Fibroblast of lung (primary cell): ENCODE measurements around the gene PML. TPM values are rescaled to one million over a fixed set of nuclear protein-coding genes. Genes with fewer than 3 reads are reported as not detected.
"Not testable (repeated sequence)": the region's sequence is repeated elsewhere in the genome, so short reads cannot be mapped to it uniquely, and the experiment has no call there.

Source experiments
- DNase-seq, 2 donors: peaks; one replicate each; pipeline versions ENCODE4 v3.0.0 to v3.0.0-alpha.2; 2010; ENCODE audit warnings: low read depth in 2 of 2
- H2AFZ ChIP-seq: 2 replicates; pipeline ENCODE4 v1.5.1; 2012; ENCODE audit warnings: low read length, control low read depth, inconsistent platforms
- H3K27ac ChIP-seq: 2 replicates; pipeline ENCODE4 v1.5.1; 2011; ENCODE audit warnings: low read length, control low read depth; ENCODE audit not compliant: insufficient read depth
- H3K27me3 ChIP-seq: 2 replicates; pipeline ENCODE4 v1.5.1; 2011; ENCODE audit warnings: mild to moderate bottlenecking, low read length; ENCODE audit not compliant: control insufficient read depth, insufficient read depth
- H3K36me3 ChIP-seq: 2 replicates; pipeline ENCODE4 v1.5.1; 2011; ENCODE audit warnings: low read length; ENCODE audit not compliant: control insufficient read depth, insufficient read depth
- H3K4me1 ChIP-seq: 2 replicates; pipeline ENCODE4 v1.5.1; 2011; ENCODE audit warnings: low read length; ENCODE audit not compliant: control insufficient read depth, insufficient read depth; ENCODE audit errors: extremely low read depth
- H3K4me2 ChIP-seq: 2 replicates; pipeline ENCODE4 v1.5.1; 2011; ENCODE audit warnings: low read length, control low read depth; ENCODE audit not compliant: insufficient read depth; ENCODE audit errors: extremely low read depth
- H3K4me3 ChIP-seq, 4 experiments: fragments of 200-600 bp in 1 of 4; sonication (generic) in 1 of 4; replicated peaks in 1 of 4; 2 replicates each; pipeline ENCODE4 v1.5.1; 2011 to 2016; ENCODE audit warnings: low read length in 4 of 4, low read depth in 3 of 4, mild to moderate bottlenecking in 3 of 4, control low read depth in 2 of 4, inconsistent platforms in 1 of 4, mixed read lengths in 1 of 4; ENCODE audit not compliant: insufficient read depth in 1 of 4; ENCODE audit errors: control extremely low read depth in 1 of 4
- H3K79me2 ChIP-seq: 2 replicates; pipeline ENCODE4 v1.5.1; 2012; ENCODE audit warnings: mild to moderate bottlenecking, low read length, inconsistent platforms; ENCODE audit not compliant: control insufficient read depth, insufficient read depth
- H3K9ac ChIP-seq: 2 replicates; pipeline ENCODE4 v1.5.1; 2011; ENCODE audit warnings: mild to moderate bottlenecking, low read length, control low read depth; ENCODE audit not compliant: insufficient read depth
- H3K9me3 ChIP-seq: 2 replicates; pipeline ENCODE4 v1.5.1; 2012; ENCODE audit warnings: low read depth, low read length; ENCODE audit not compliant: control insufficient read depth, insufficient read depth
- H4K20me1 ChIP-seq: 2 replicates; pipeline ENCODE4 v1.5.1; 2011; ENCODE audit warnings: low read length; ENCODE audit not compliant: control insufficient read depth, insufficient read depth; ENCODE audit errors: extremely low read depth
- EZH2 ChIP-seq: IDR thresholded peaks from 2 replicates; pipeline ENCODE4 v1.5.1; 2012; ENCODE audit warnings: low read length, control low read depth, mild to moderate bottlenecking; ENCODE audit errors: missing control alignments
- polyA plus RNA-seq, 2 donors: library from polyadenylated mRNA; depleted of rRNA in 1 of 2; stranded (reverse) in 1 of 2; unstranded in 1 of 2; fragments of >200 nt; gene quantifications; 2 replicates each; pipeline ENCODE4 v1.2.1, GENCODE V29; 2011 to 2012; ENCODE audit warnings: missing spikeins in 1 of 2
- total RNA-seq: library from RNA; depleted of rRNA; stranded (reverse); fragments of >200 nt; gene quantifications from 2 replicates; pipeline ENCODE4 v1.2.1, GENCODE V29; 2014
- TF ChIP-seq, protein P1 (sequence below), 2 donors: IDR thresholded peaks in 1 of 2; conservative IDR thresholded peaks in 1 of 2; 1 replicate in 1 of 2; 2 replicates in 1 of 2; pipeline ENCODE4 v1.5.1; 2011 to 2012; ENCODE audit warnings: low read length in 2 of 2, control low read depth in 1 of 2, inconsistent platforms in 1 of 2, low read depth in 1 of 2, mild to moderate bottlenecking in 1 of 2

Gene PML
- total and polyA plus RNA-seq, 2 donors (not counting 1 experiment from before 2014, with no cell fraction given), result 11.1 to 34.0 TPM

- H3K4me3 ChIP-seq, result no peak overlapping the region
- H3K9me3 ChIP-seq, result no peaks in the 10 kb centered on the region
- no peak for TF ChIP-seq EZH2
- TF ChIP-seq, protein P1, sequence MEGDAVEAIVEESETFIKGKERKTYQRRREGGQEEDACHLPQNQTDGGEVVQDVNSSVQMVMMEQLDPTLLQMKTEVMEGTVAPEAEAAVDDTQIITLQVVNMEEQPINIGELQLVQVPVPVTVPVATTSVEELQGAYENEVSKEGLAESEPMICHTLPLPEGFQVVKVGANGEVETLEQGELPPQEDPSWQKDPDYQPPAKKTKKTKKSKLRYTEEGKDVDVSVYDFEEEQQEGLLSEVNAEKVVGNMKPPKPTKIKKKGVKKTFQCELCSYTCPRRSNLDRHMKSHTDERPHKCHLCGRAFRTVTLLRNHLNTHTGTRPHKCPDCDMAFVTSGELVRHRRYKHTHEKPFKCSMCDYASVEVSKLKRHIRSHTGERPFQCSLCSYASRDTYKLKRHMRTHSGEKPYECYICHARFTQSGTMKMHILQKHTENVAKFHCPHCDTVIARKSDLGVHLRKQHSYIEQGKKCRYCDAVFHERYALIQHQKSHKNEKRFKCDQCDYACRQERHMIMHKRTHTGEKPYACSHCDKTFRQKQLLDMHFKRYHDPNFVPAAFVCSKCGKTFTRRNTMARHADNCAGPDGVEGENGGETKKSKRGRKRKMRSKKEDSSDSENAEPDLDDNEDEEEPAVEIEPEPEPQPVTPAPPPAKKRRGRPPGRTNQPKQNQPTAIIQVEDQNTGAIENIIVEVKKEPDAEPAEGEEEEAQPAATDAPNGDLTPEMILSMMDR (conservative IDR thresholded peaks at IDR 0.05 in 1 of 2, IDR thresholded peaks at IDR 0.05 in 1 of 2; ENCODE audit: low read depth in 1 of 2, low read length in 2 of 2), result no peak
- H3K36me3 ChIP-seq, result no peaks in the 10 kb centered on the region
- no peaks in the 10 kb centered on the region for H3K79me2 ChIP-seq
- no peaks in the 10 kb centered on the region for H4K20me1 ChIP-seq
- no peak overlapping the region for H3K9ac ChIP-seq
- DNase-seq, result no peak
- H3K4me1 ChIP-seq, result no peaks in the 10 kb centered on the region
- H3K27ac ChIP-seq, result no peak overlapping the region
- H2AFZ ChIP-seq, result no peak overlapping the region
- H3K27me3 ChIP-seq, result peaks cover 2% of the 10 kb centered on the region
- H3K4me2 ChIP-seq, result no peak overlapping the region
Measured at GRCh38 chr15:74060251-74060650, 65.7 kb downstream of the PML start.

GRCh38 chr15:74062236-74062635 lies 67.7 kb downstream of the PML start:
- Histone ChIP-seq H3K4me3 (no peak overlapping the region), H3K4me1 (no peaks in the 10 kb centered on the region), H4K20me1 (no peaks in the 10 kb centered on the region), H3K27me3 (peaks cover 2% of the 10 kb centered on the region), H3K36me3 (no peaks in the 10 kb centered on the region), H2AFZ (no peak overlapping the region), H3K27ac (no peak overlapping the region), H3K79me2 (no peaks in the 10 kb centered on the region), H3K9ac (no peak overlapping the region), H3K9me3 (no peaks in the 10 kb centered on the region), H3K4me2 (no peak overlapping the region)
- no peak for TF ChIP-seq EZH2
- TF ChIP-seq, protein P1 (conservative IDR thresholded peaks at IDR 0.05 in 1 of 2, IDR thresholded peaks at IDR 0.05 in 1 of 2; ENCODE audit: low read depth in 1 of 2, low read length in 2 of 2), result no peak
- DNase-seq, result no peak

GRCh38 chr15:74062671-74063070 lies 68.2 kb downstream of the PML start:
- no peaks in the 10 kb centered on the region for H3K79me2 ChIP-seq
- H4K20me1 ChIP-seq, result no peaks in the 10 kb centered on the region
- peaks cover 2% of the 10 kb centered on the region for H3K27me3 ChIP-seq
- H3K36me3 ChIP-seq, result no peaks in the 10 kb centered on the region
- H3K4me3 ChIP-seq, result no peak overlapping the region
- H2AFZ ChIP-seq, result no peak overlapping the region
- no peaks in the 10 kb centered on the region for H3K9me3 ChIP-seq
- H3K4me2 ChIP-seq, result no peak overlapping the region
- no peaks in the 10 kb centered on the region for H3K4me1 ChIP-seq
- no peak for DNase-seq
- no peak overlapping the region for H3K27ac ChIP-seq
- TF ChIP-seq, protein P1 (conservative IDR thresholded peaks at IDR 0.05 in 1 of 2, IDR thresholded peaks at IDR 0.05 in 1 of 2; ENCODE audit: low read depth in 1 of 2, low read length in 2 of 2), result no peak
- TF ChIP-seq EZH2, result no peak
- H3K9ac ChIP-seq, result no peak overlapping the region

GRCh38 chr15:74063425-74064146 lies 69.1 kb downstream of the PML start:
- not testable (repeated sequence) for H3K9me3 ChIP-seq, H4K20me1 ChIP-seq, H3K4me1 ChIP-seq, H3K79me2 ChIP-seq, H3K4me2 ChIP-seq, DNase-seq, H3K36me3 ChIP-seq, H3K4me3 ChIP-seq, H2AFZ ChIP-seq, H3K27me3 ChIP-seq, H3K27ac ChIP-seq, H3K9ac ChIP-seq

- H3K79me2 ChIP-seq, result not testable (repeated sequence)
Measured at GRCh38 chr15:74064183-74064582, 69.7 kb downstream of the PML start.

More at GRCh38 chr15:74064183-74064582, 69.7 kb downstream of the PML start:
- not testable (repeated sequence) for H3K9ac ChIP-seq, H2AFZ ChIP-seq, H3K36me3 ChIP-seq, DNase-seq, H4K20me1 ChIP-seq, H3K4me3 ChIP-seq, H3K27ac ChIP-seq, H3K9me3 ChIP-seq, H3K27me3 ChIP-seq, H3K4me1 ChIP-seq, H3K4me2 ChIP-seq
